GM19324 (cell line): ENCODE data around the gene NOL12.
"Not testable (repeated sequence)": the region's sequence is repeated elsewhere in the genome, so short reads cannot be mapped to it uniquely, and the experiment has no call there.

ENCODE experiments used
- ATAC-seq: cut with Tn5 transposase; IDR thresholded peaks from one replicate; pipeline ENCODE4 v1.9.1; 2021; ENCODE audit warnings: mild to moderate bottlenecking, moderate library complexity; ENCODE audit not compliant: unreplicated experiment, low FRiP score

NOL12 gene

GRCh38 chr22:37678372-37678771 is 7.8 kb upstream of the NOL12 start:
- no peak for ATAC-seq

- no peak for ATAC-seq
These were observed 6.5 kb upstream of the NOL12 start for GRCh38 chr22:37679670-37680069.

GRCh38 chr22:37680191-37680851 is 5.8 kb upstream of the NOL12 start:
- no peak for ATAC-seq

- no peak for ATAC-seq
These were observed 5.1 kb upstream of the NOL12 start for GRCh38 chr22:37681001-37681424.

GRCh38 chr22:37681556-37682049 is 4.5 kb upstream of the NOL12 start:
- no peak for ATAC-seq

GRCh38 chr22:37684803-37685615 is 1.1 kb upstream of the NOL12 start:
- ATAC-seq: no peak

GRCh38 chr22:37690407-37690806 is 4.3 kb downstream of the NOL12 start:
- no peak for ATAC-seq

- no peak for ATAC-seq
These were observed 4.9 kb downstream of the NOL12 start for GRCh38 chr22:37690901-37691504.

GRCh38 chr22:37692627-37693285 is 6.6 kb downstream of the NOL12 start:
- no peak for ATAC-seq

GRCh38 chr22:37694131-37694530 is 8.0 kb downstream of the NOL12 start:
- not testable (repeated sequence) for ATAC-seq

GRCh38 chr22:37696260-37696656 is 10.1 kb downstream of the NOL12 start:
- not testable (repeated sequence) for ATAC-seq

- no peak for ATAC-seq
These were observed 10.8 kb downstream of the NOL12 start, which contains the start of gene TRIOBP for GRCh38 chr22:37696657-37697537. TRIOBP (plus strand) TSS chr22:37697048; CDS start chr22:37701366, 4,318 bp downstream.

- no peak for ATAC-seq
These were observed 11.3 kb downstream of the NOL12 start for GRCh38 chr22:37697538-37697835.

- no peak for ATAC-seq
These were observed 15.1 kb downstream of the NOL12 start for GRCh38 chr22:37701141-37701786.

GRCh38 chr22:37703906-37704305 is 17.8 kb downstream of the NOL12 start:
- ATAC-seq: no peak

GRCh38 chr22:37704645-37705044 is 18.5 kb downstream of the NOL12 start:
- ATAC-seq: no peak

- no peak for ATAC-seq
These were observed 19.1 kb downstream of the NOL12 start for GRCh38 chr22:37705205-37705604.

GRCh38 chr22:37708580-37709444 is 22.7 kb downstream of the NOL12 start:
- ATAC-seq: no peak

GRCh38 chr22:37709445-37709765 is 23.3 kb downstream of the NOL12 start:
- no peak for ATAC-seq
